ENCODE measurements around the gene STAC2.

- TF ChIP-seq POLR2A (IDR thresholded peaks at IDR 0.05; ENCODE audit: low read length) = no peak
- TF ChIP-seq GATA1 (IDR thresholded peaks at IDR 0.05; ENCODE audit: low read depth, low read length) = no peak
These were observed 6.1 kb upstream of the STAC2 start for GRCh38 chr17:39231591-39232551.

Data from erythroblast (primary cell).